Measurements from ENCODE around the gene PAPPA2.
"Not testable (repeated sequence)": the region's sequence is repeated elsewhere in the genome, so short reads cannot be mapped to it uniquely, and the experiment has no call there.

PAPPA2 gene

GRCh38 chr1:176625365-176625764, 162.4 kb downstream of the PAPPA2 start:
- TF ChIP-seq, protein P1, sequence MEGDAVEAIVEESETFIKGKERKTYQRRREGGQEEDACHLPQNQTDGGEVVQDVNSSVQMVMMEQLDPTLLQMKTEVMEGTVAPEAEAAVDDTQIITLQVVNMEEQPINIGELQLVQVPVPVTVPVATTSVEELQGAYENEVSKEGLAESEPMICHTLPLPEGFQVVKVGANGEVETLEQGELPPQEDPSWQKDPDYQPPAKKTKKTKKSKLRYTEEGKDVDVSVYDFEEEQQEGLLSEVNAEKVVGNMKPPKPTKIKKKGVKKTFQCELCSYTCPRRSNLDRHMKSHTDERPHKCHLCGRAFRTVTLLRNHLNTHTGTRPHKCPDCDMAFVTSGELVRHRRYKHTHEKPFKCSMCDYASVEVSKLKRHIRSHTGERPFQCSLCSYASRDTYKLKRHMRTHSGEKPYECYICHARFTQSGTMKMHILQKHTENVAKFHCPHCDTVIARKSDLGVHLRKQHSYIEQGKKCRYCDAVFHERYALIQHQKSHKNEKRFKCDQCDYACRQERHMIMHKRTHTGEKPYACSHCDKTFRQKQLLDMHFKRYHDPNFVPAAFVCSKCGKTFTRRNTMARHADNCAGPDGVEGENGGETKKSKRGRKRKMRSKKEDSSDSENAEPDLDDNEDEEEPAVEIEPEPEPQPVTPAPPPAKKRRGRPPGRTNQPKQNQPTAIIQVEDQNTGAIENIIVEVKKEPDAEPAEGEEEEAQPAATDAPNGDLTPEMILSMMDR (conservative IDR thresholded peaks at IDR 0.05; ENCODE audit: low read length) = no peak
- DNase-seq (ENCODE audit: low read depth) = no peak

GRCh38 chr1:176626572-176627061, 163.6 kb downstream of the PAPPA2 start:
- TF ChIP-seq, protein P1 (conservative IDR thresholded peaks at IDR 0.05; ENCODE audit: low read length) = no peak
- DNase-seq (ENCODE audit: low read depth) = no peak
- H3K4me3 ChIP-seq (ENCODE audit: low read length) = no peak overlapping the region

More at GRCh38 chr1:176625365-176625764, 162.4 kb downstream of the PAPPA2 start:
- no peak overlapping the region for H3K4me3 ChIP-seq (ENCODE audit: low read length)

DNA sequence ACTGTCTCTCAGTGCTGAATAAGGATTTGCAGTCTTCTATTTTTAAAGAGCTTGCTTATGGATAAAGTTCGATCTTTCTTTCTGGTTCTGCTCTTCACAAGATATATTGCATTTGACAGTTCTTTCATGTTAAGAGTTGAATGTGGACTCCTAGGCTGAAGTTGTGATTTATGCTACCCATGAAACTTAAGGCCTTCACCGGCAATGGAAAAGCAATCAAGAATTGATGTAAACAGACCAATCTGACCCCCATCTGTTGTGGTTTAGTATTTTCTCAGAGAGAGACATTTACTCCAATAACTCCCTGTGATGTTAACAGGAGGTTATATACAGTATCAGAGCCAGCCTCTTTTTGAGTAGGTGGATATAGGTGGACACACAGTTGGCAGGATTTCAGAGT, 165.8 kb downstream of the PAPPA2 start:
- no peak overlapping the region for H3K4me3 ChIP-seq (ENCODE audit: low read length)
- no peak for DNase-seq (ENCODE audit: low read depth)
- TF ChIP-seq, protein P1 (conservative IDR thresholded peaks at IDR 0.05; ENCODE audit: low read length) = no peak

DNA sequence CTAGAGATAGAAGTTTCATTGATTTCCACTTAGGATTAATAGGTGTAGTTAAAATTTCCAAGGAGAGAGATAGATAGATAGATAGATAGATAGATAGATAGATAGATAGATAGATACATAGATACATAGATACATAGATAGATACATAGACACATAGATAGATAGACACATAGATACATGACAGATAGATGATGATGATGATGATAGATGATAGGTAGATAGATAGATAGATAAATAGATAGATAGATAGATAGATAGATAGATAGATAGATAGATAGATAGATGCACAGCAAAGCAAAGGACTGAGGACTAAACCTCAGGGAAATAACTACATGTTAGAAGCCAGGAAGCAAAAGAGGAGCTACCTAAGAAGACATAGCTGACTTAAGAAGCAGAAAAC, 171.8 kb downstream of the PAPPA2 start:
- H3K4me3 ChIP-seq (ENCODE audit: low read length); DNase-seq (ENCODE audit: low read depth): not testable (repeated sequence)

DNA sequence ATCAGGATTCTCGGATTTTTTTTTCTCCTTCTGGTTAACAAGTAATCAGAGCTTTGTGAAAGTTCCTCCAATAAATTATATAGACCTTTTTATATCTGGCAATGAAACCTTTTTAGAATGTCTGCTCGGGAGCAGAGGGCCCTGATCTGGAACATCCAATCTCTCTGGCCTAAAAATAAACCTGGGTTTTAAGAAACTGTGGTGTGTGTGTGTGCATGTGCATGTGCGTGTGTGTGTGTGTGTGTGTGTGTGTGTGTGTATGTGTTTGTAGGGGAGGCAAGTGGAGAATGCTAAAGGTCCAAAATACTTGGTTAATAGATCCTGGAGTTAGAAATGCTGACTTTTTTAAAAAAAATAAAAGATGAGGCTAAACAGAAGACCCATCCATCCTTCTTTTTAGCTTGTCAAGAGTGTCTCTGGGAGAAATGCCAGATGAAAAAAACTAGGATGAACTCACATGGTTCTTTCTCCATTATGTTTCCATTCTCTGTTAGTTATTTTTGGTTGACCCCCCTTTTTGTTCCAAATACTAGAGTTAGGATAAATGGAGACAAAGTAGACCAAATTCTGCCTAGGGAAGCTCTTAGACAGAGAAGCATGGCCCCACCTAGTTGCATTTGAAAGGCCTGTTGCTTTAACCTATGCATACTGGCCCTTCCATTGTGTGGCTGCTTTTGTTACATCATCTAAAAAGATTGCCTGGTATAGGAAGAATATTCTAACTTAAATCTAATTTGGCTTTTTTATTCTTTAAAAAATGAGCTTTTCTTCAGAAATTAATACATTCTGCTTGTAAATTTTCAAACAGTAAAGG, 175.9 kb downstream of the PAPPA2 start:
- no peak for DNase-seq (ENCODE audit: low read depth)
- TF ChIP-seq, protein P1 (conservative IDR thresholded peaks at IDR 0.05; ENCODE audit: low read length) = no peak
- no peak overlapping the region for H3K4me3 ChIP-seq (ENCODE audit: low read length)

GRCh38 chr1:176643536-176643935, 180.6 kb downstream of the PAPPA2 start:
- no peak overlapping the region for H3K4me3 ChIP-seq (ENCODE audit: low read length)
- TF ChIP-seq, protein P1 (conservative IDR thresholded peaks at IDR 0.05; ENCODE audit: low read length) = no peak
- peak; percentile 53 for DNase-seq (ENCODE audit: low read depth)

DNA sequence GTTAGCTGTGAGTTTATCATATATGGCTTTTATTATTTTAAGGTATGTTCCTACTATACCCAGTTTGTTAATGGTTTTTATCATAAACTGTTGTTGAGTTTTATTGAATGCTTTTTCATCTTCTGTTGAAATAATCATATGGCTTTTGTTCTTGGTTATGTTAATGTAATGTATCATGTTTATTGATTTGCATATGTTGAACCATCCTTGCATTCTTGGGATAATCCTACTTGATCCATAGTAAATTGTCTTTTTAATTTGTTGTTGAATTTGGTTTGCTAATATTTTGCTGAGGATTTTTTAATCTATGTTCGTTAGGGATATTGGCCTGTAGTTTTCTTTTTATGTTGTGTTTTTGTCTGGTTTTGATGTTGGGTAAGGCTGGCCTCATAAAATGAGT, 185.6 kb downstream of the PAPPA2 start:
- H3K4me3 ChIP-seq (ENCODE audit: low read length) = no peak overlapping the region
- DNase-seq (ENCODE audit: low read depth) = no peak
- TF ChIP-seq, protein P1 (conservative IDR thresholded peaks at IDR 0.05; ENCODE audit: low read length) = no peak

Data from AG10803 (cell line).